Psoas muscle (tissue), 8 donors: ENCODE results near the gene PACSIN2. TPM values are rescaled to one million over a fixed set of nuclear protein-coding genes. Genes with fewer than 3 reads are reported as not detected.
"Not testable (repeated sequence)": the region's sequence is repeated elsewhere in the genome, so short reads cannot be mapped to it uniquely, and the experiment has no call there.

Experiments used
- ATAC-seq, 4 donors: fragments of 200-7000 bp; cut with Tn5 transposase; one replicate each; pipeline ENCODE4 v1.9.1; 2020; ENCODE audit warnings: moderate library complexity in 3 of 4, mild to moderate bottlenecking in 2 of 4
- DNase-seq, 2 donors: peaks; one replicate each; pipeline ENCODE4 v3.0.0-alpha.2; 2020
- H3K27ac ChIP-seq: fragments of 200-600 bp; one replicate; pipeline ENCODE4 v1.8.0; 2022
- H3K27me3 ChIP-seq, 3 donors: fragments of 200-600 bp in 1 of 3; one replicate each; pipeline versions ENCODE4 v1.6.1 to v1.8.0; 2013 to 2022; ENCODE audit warnings: low read length in 2 of 3, mild to moderate bottlenecking in 2 of 3, moderate library complexity in 1 of 3; ENCODE audit not compliant: insufficient read depth in 3 of 3
- H3K36me3 ChIP-seq, 2 donors: fragments of 200-600 bp in 1 of 2; one replicate each; pipeline versions ENCODE4 v1.6.1 to v1.8.0; 2013 to 2022; ENCODE audit warnings: low read depth in 1 of 2, mild to moderate bottlenecking in 1 of 2, moderate library complexity in 1 of 2; ENCODE audit not compliant: insufficient read depth in 1 of 2
- H3K4me1 ChIP-seq: fragments of 200-600 bp; one replicate; pipeline ENCODE4 v1.8.0; 2022
- H3K4me3 ChIP-seq: fragments of 200-600 bp; one replicate; pipeline ENCODE4 v1.8.0; 2022; ENCODE audit warnings: mild to moderate bottlenecking
- H3K9me3 ChIP-seq: fragments of 200-600 bp; one replicate; pipeline ENCODE4 v1.8.0; 2022
- CTCF ChIP-seq: fragments of 200-600 bp; IDR thresholded peaks from one replicate; pipeline ENCODE4 v1.8.0; 2022; ENCODE audit warnings: antibody characterized with exemption
- WGBS, 3 donors: extraction: QIAGEN DNeasy Blood & Tissue Kit; methylation state at CpG; one replicate each; pipeline versions ENCODE4 v1.1.6 to v1.1.7; 2013; 5-methylcytosine and 5-hydroxymethylcytosine counted together
- intact Hi-C, 2 donors: fragments of 100-400 bp; cut with DNase I; formaldehyde crosslinking; loops; one replicate each; pipeline versions ENCODE4 v1.11.0 to v1.14.2; 2022
- polyA plus RNA-seq, 3 donors: library from polyadenylated mRNA; stranded (reverse); fragments of 200-250 nt; gene quantifications; one replicate each; pipeline ENCODE4 v1.2.3, GENCODE V29; 2013
- total RNA-seq, 4 donors: library from RNA; stranded (reverse); fragmentation: NEBNext Ultra II Directional in 2 of 4; extraction: Animal tissue kit (Norgen Biotek cat#: 25700) in 2 of 4; gene quantifications; one replicate each; pipeline versions ENCODE4 v1.2.1 to v1.2.4, GENCODE V29; 2021 to 2023
- donor health status: healthy with polysubstance abuse.
- donor health status: DM: no; HTN: no; CAD: no; lungs with moderate emphysema.
- donor health status: Bipolar disorder and iron deficiency.
- donor health status: healthy.
- donor health status: DM: yes; HTN: yes; CAD: no.
- donor health status: DM: no; HTN: no; CAD: no.
- donor health status: DM: no; HTN: no; CAD: no.
- donor health status: DM: yes; HTN: yes; CAD: no.

PACSIN2 gene
- total and polyA plus RNA-seq, 7 donors: 21.0 to 52.2 (median 31.4) TPM

GRCh38 chr22:42963231-42963595 lies 51.7 kb downstream of the PACSIN2 start:
- DNase-seq: no peak
- 82 to 91% (median 84%) methylated on average over 9 of the region's 9 CpGs for WGBS, 3 donors
- TF ChIP-seq CTCF: no peak
- Histone ChIP-seq H3K4me3 (no peak overlapping the region), H3K36me3 (no peaks in the 10 kb centered on the region), H3K27ac (no peak overlapping the region), H3K4me1 (peaks cover 64% of the 10 kb centered on the region), H3K27me3 (no peaks in the 10 kb centered on the region), H3K9me3 (no peaks in the 10 kb centered on the region)
- intact Hi-C loops: no loop called here
- ATAC-seq: no peak

GRCh38 chr22:42962295-42963230 lies 52.4 kb downstream of the PACSIN2 start:
- DNase-seq: no peak
- ATAC-seq: no peak
- no peak for TF ChIP-seq CTCF
- Histone ChIP-seq H3K36me3 (no peaks in the 10 kb centered on the region), H3K27me3 (no peaks in the 10 kb centered on the region), H3K4me1 (peaks cover 58% of the 10 kb centered on the region), H3K4me3 (no peak overlapping the region), H3K27ac (no peak overlapping the region), H3K9me3 (no peaks in the 10 kb centered on the region)
- intact Hi-C loops: no loop called here
- 81 to 87% (median 83%) methylated on average over 7 to 9 of the region's 9 CpGs for WGBS, 3 donors

GRCh38 chr22:42961810-42962209 lies 53.1 kb downstream of the PACSIN2 start:
- 82 to 88% (median 85%) methylated on average over 6 of the region's 6 CpGs for WGBS, 3 donors
- peaks cover 50% of the 10 kb centered on the region for H3K4me1 ChIP-seq
- H3K9me3 ChIP-seq: no peaks in the 10 kb centered on the region
- no peaks in the 10 kb centered on the region for H3K36me3 ChIP-seq
- no peak overlapping the region for H3K27ac ChIP-seq
- ATAC-seq (no peak), DNase-seq (no peak)
- no peak overlapping the region for H3K4me3 ChIP-seq
- H3K27me3 ChIP-seq: no peaks in the 10 kb centered on the region
- intact Hi-C loops: no loop called here
- no peak for TF ChIP-seq CTCF

GRCh38 chr22:42961400-42961690 lies 53.6 kb downstream of the PACSIN2 start:
- H3K27me3 ChIP-seq, ATAC-seq, H3K36me3 ChIP-seq, intact Hi-C loops, DNase-seq, H3K27ac ChIP-seq, H3K9me3 ChIP-seq, H3K4me3 ChIP-seq: not testable (repeated sequence)
- peaks cover 47% of the 10 kb centered on the region for H3K4me1 ChIP-seq
- 83 to 93% (median 85%) methylated on average over 3 of the region's 3 CpGs for WGBS, 3 donors

GRCh38 chr22:42960531-42961399 lies 54.2 kb downstream of the PACSIN2 start:
- Histone ChIP-seq H3K4me3 (peak overlapping the region; percentile 47), H3K27ac (peak overlapping the region; percentile 61), H3K9me3 (no peaks in the 10 kb centered on the region), H3K27me3 (no peaks in the 10 kb centered on the region), H3K36me3 (no peaks in the 10 kb centered on the region), H3K4me1 (peaks cover 41% of the 10 kb centered on the region)
- peak in 1 of 4 donors; percentile 29 for ATAC-seq
- WGBS, 3 donors: 59 to 68% (median 67%) methylated on average over 10 of the region's 10 CpGs
- TF ChIP-seq CTCF: no peak
- no peak for DNase-seq
- intact Hi-C loops: no loop called here
